Measurements from ENCODE around the gene RAPGEF6.

The RAPGEF6 gene

GRCh38 chr5:131389096-131389868 is 245.7 kb downstream of the RAPGEF6 start:
- TF ChIP-seq REST (IDR thresholded peaks at IDR 0.05; ENCODE audit: insufficient read depth in 1 of 2, low read depth in 2 of 2, low read length in 2 of 2) (no peak), TAF1 (IDR thresholded peaks at IDR 0.05; ENCODE audit: borderline replicate concordance, insufficient read depth, low read length) (no peak), POLR2AphosphoS5 (IDR thresholded peaks at IDR 0.05; ENCODE audit: low read depth, low read length) (no peak), FOXP2 (optimal IDR thresholded peaks at IDR 0.05; ENCODE audit: borderline replicate concordance, extremely low read depth, extremely low read length, insufficient read depth) (no peak), SIN3A (IDR thresholded peaks at IDR 0.05; ENCODE audit: borderline replicate concordance, insufficient read depth, low read length) (no peak)

DNA sequence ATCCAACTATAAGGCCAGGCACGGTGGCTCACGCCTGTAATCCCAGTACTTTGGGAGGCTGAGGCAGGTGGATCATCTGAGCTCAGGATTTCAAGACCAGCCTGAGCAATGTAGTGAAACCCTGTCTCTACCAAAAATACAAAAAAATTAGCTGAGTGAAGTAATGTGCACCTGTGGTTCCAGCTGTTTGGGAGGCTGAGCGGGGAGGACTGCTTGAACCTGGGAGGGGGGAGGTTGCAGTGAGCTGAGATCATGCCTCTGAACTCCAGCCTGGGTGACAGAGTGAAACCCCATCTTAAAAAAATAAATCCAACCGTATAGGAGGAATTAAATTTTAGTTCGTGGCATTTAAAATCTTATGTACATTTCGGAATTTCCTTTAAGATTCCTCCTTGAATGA is 247.8 kb downstream of the RAPGEF6 start:
- TF ChIP-seq FOXP2 (optimal IDR thresholded peaks at IDR 0.05; ENCODE audit: borderline replicate concordance, extremely low read depth, extremely low read length, insufficient read depth) (no peak), POLR2AphosphoS5 (IDR thresholded peaks at IDR 0.05; ENCODE audit: low read depth, low read length) (no peak), SIN3A (IDR thresholded peaks at IDR 0.05; ENCODE audit: borderline replicate concordance, insufficient read depth, low read length) (no peak), REST (IDR thresholded peaks at IDR 0.05; ENCODE audit: insufficient read depth in 1 of 2, low read depth in 2 of 2, low read length in 2 of 2) (no peak), TAF1 (IDR thresholded peaks at IDR 0.05; ENCODE audit: borderline replicate concordance, insufficient read depth, low read length) (no peak)

GRCh38 chr5:131386779-131387178 is 248.2 kb downstream of the RAPGEF6 start:
- TF ChIP-seq TAF1 (IDR thresholded peaks at IDR 0.05; ENCODE audit: borderline replicate concordance, insufficient read depth, low read length), result no peak
- TF ChIP-seq REST (IDR thresholded peaks at IDR 0.05; ENCODE audit: insufficient read depth in 1 of 2, low read depth in 2 of 2, low read length in 2 of 2), result no peak
- TF ChIP-seq POLR2AphosphoS5 (IDR thresholded peaks at IDR 0.05; ENCODE audit: low read depth, low read length), result no peak
- TF ChIP-seq FOXP2 (optimal IDR thresholded peaks at IDR 0.05; ENCODE audit: borderline replicate concordance, extremely low read depth, extremely low read length, insufficient read depth), result no peak
- TF ChIP-seq SIN3A (IDR thresholded peaks at IDR 0.05; ENCODE audit: borderline replicate concordance, insufficient read depth, low read length), result no peak

DNA sequence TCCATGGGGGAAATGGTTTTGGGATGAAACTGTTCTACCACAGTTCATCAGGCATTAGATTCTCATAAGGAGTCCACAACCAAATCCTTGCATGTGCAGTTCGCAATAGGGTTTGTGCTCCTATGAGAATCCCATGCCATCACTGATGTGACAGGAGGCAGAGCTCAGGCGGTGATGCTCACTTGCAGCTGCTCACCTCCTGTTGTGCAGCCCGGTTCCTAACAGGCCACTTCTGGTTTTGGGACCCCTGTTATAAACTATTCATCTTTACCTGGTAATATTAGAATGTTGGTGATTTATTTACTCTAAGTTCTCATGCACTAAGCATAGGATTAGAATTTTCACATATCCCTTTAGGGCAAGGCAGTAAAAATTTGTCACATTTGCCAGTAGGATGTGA is 248.9 kb downstream of the RAPGEF6 start:
- TF ChIP-seq REST (IDR thresholded peaks at IDR 0.05; ENCODE audit: insufficient read depth in 1 of 2, low read depth in 2 of 2, low read length in 2 of 2), result no peak
- TF ChIP-seq SIN3A (IDR thresholded peaks at IDR 0.05; ENCODE audit: borderline replicate concordance, insufficient read depth, low read length), result no peak
- no peak for TF ChIP-seq POLR2AphosphoS5 (IDR thresholded peaks at IDR 0.05; ENCODE audit: low read depth, low read length)
- TF ChIP-seq FOXP2 (optimal IDR thresholded peaks at IDR 0.05; ENCODE audit: borderline replicate concordance, extremely low read depth, extremely low read length, insufficient read depth), result no peak
- TF ChIP-seq TAF1 (IDR thresholded peaks at IDR 0.05; ENCODE audit: borderline replicate concordance, insufficient read depth, low read length), result no peak

Data from PFSK-1 (cell line).